Gastroesophageal sphincter (tissue), 3 donors: ENCODE results near the gene ZBTB43.

Experiments
- EP300 ChIP-seq: sonication (generic); formaldehyde crosslinking; IDR thresholded peaks from one replicate; pipeline ENCODE4 v1.6.1; 2017; ENCODE audit warnings: antibody characterized with exemption, mild to moderate bottlenecking
- POLR2A ChIP-seq, 2 donors: fragments of 450-650 bp; IDR thresholded peaks; one replicate each; pipeline ENCODE4 v1.6.1; 2017; ENCODE audit warnings: antibody characterized with exemption in 2 of 2, mild to moderate bottlenecking in 2 of 2, moderate library complexity in 1 of 2
- POLR2AphosphoS5 ChIP-seq: sonication (generic); formaldehyde crosslinking; IDR thresholded peaks from one replicate; pipeline ENCODE4 v1.6.1; 2017; ENCODE audit warnings: antibody characterized with exemption
- TF ChIP-seq, protein P1 (sequence below), 4 experiments: fragments of 200-600 bp in 2 of 4; fragments of 450-650 bp in 2 of 4; sonication (generic) in 1 of 4; IDR thresholded peaks; one replicate each; pipeline ENCODE4 v1.5.1; 2017 to 2019; ENCODE audit warnings: antibody characterized with exemption in 4 of 4, mild to moderate bottlenecking in 2 of 4, moderate library complexity in 2 of 4

DNA sequence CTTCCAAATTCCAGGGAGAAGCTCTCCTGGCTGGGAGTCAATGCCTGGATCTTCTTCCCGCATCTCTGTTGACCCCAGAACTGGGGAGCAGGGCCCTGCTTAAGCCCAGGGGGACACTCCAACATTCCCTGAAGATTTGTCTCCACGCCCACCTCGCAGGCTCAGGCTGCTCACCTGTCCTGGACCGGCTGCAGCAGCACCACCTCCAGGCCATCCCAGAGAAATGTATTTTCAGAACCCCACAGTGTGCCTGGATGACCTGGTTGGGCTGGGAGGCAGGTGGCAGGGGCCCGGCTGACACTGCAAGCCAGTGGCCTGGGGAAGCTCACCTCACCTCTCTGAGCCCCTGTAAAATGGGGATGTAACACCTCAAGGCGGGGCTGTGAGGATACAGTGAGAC, 27.1 kb upstream of the ZBTB43 start:
- TF ChIP-seq, protein P1, sequence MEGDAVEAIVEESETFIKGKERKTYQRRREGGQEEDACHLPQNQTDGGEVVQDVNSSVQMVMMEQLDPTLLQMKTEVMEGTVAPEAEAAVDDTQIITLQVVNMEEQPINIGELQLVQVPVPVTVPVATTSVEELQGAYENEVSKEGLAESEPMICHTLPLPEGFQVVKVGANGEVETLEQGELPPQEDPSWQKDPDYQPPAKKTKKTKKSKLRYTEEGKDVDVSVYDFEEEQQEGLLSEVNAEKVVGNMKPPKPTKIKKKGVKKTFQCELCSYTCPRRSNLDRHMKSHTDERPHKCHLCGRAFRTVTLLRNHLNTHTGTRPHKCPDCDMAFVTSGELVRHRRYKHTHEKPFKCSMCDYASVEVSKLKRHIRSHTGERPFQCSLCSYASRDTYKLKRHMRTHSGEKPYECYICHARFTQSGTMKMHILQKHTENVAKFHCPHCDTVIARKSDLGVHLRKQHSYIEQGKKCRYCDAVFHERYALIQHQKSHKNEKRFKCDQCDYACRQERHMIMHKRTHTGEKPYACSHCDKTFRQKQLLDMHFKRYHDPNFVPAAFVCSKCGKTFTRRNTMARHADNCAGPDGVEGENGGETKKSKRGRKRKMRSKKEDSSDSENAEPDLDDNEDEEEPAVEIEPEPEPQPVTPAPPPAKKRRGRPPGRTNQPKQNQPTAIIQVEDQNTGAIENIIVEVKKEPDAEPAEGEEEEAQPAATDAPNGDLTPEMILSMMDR (IDR thresholded peaks at IDR 0.05) = no peak
- no peak for TF ChIP-seq POLR2AphosphoS5
- no peak for TF ChIP-seq POLR2A (IDR thresholded peaks at IDR 0.05)
- TF ChIP-seq EP300 = no peak
